GM19452 (cell line): Measurements from ENCODE around the gene ANXA2R.
"Not testable (repeated sequence)": the region's sequence is repeated elsewhere in the genome, so short reads cannot be mapped to it uniquely, and the experiment has no call there.

ENCODE experiments used
- ATAC-seq: cut with Tn5 transposase; IDR thresholded peaks from one replicate; pipeline ENCODE4 v1.9.1; 2021; ENCODE audit not compliant: unreplicated experiment

ANXA2R gene

GRCh38 chr5:43036409-43036808, 3.7 kb downstream of the ANXA2R start:
- ATAC-seq: no peak

- no peak for ATAC-seq
Observed at GRCh38 chr5:43034591-43034968, 5.5 kb downstream of the ANXA2R start.

GRCh38 chr5:43033841-43034590, 6.1 kb downstream of the ANXA2R start:
- no peak for ATAC-seq

GRCh38 chr5:43027054-43027785, 12.9 kb downstream of the ANXA2R start:
- no peak for ATAC-seq

- not testable (repeated sequence) for ATAC-seq
Observed at GRCh38 chr5:43025184-43025950, 14.8 kb downstream of the ANXA2R start.

- ATAC-seq: no peak
Observed at GRCh38 chr5:43024217-43024616, 15.9 kb downstream of the ANXA2R start.

GRCh38 chr5:43021151-43021550, 19.0 kb downstream of the ANXA2R start:
- no peak for ATAC-seq

- peak; percentile 17 for ATAC-seq
Observed at GRCh38 chr5:43020399-43020746, 19.7 kb downstream of the ANXA2R start.

- peak; percentile 76 for ATAC-seq
Observed at GRCh38 chr5:43019614-43020398, 20.3 kb downstream of the ANXA2R start.

GRCh38 chr5:43019291-43019613, 20.9 kb downstream of the ANXA2R start:
- no peak for ATAC-seq

- ATAC-seq: no peak
Observed at GRCh38 chr5:43017428-43017815, 22.7 kb downstream of the ANXA2R start.

GRCh38 chr5:43016217-43016779, 23.8 kb downstream of the ANXA2R start:
- ATAC-seq: no peak

- ATAC-seq: no peak
Observed at GRCh38 chr5:43014522-43014921, 25.6 kb downstream of the ANXA2R start.

- ATAC-seq: no peak
Observed at GRCh38 chr5:43010935-43011315, 29.2 kb downstream of the ANXA2R start.

GRCh38 chr5:43008363-43009153, 31.6 kb downstream of the ANXA2R start:
- peak; percentile 26 for ATAC-seq

GRCh38 chr5:43007911-43008362, 32.2 kb downstream of the ANXA2R start:
- ATAC-seq: peak; percentile 44

GRCh38 chr5:43007246-43007910, 32.7 kb downstream of the ANXA2R start:
- peak; percentile 24 for ATAC-seq

GRCh38 chr5:43006424-43007202, 33.5 kb downstream of the ANXA2R start:
- no peak for ATAC-seq

GRCh38 chr5:43005031-43005430, 35.1 kb downstream of the ANXA2R start:
- ATAC-seq: no peak
